Hindlimb muscle (tissue), 1 donor: ENCODE measurements around the gene PRDX5. TPM values are rescaled to one million over a fixed set of nuclear protein-coding genes. Genes with fewer than 3 reads are reported as not detected.

Experiments
- DNase-seq: peaks from one replicate; pipeline ENCODE4 v3.0.0-alpha.2; 2013
- polyA plus RNA-seq: library from polyadenylated mRNA; unstranded; fragments of 120-200 nt; gene quantifications from one replicate; pipeline ENCODE4 v1.2.1, GENCODE V29; 2013; ENCODE audit not compliant: insufficient read length

The PRDX5 gene
- polyA plus RNA-seq, 1 donor: 129 TPM

GRCh38 chr11:64367931-64368672 lies 50.2 kb downstream of the PRDX5 start:
- no peak for DNase-seq

DNA sequence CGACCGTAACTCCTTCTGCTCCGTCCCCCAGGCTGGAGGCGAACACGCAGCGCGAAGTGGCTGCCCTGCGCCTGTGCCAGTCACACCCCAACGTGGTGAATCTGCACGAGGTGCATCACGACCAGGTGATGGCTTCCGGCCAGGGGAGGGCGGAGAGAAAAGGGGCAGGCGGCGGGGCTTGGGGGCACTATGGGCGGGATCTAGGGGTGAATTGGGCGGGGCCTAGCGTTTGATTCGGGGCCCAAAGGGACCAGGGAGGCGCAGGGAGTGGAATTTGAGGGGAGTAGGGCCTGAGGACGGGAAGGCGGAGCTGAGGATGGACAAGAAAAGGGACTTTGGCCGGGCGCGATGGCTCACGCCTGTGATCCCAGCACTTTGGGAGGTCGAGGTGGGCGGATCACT lies 50.8 kb downstream of the PRDX5 start:
- no peak for DNase-seq

GRCh38 chr11:64369440-64370421 lies 51.8 kb downstream of the PRDX5 start:
- no peak for DNase-seq

DNA sequence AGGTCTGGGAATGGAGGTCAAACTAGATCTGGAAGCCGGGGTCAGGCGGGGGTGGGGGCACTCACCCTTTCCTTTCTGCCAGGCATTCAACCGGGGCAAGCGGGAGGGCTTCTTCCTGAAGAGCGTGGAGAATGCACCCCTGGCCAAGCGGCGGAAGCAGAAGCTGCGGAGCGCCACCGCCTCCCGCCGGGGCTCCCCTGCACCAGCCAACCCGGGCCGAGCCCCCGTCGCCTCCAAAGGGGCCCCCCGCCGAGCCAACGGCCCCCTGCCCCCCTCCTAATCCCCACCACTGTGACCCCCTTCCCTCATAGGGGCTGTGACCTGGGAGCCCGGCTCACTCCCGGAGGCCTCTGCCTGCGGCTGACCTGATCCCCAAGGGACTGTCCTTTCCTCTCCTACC lies 53.3 kb downstream of the PRDX5 start:
- DNase-seq: no peak

Other genes with a start within 250 kb of the PRDX5 start
- gene MACROD1, start 152.0 kb upstream of the PRDX5 start, polyA plus RNA-seq: 77.9 TPM
- 125 TPM for gene STIP1, start 131.9 kb upstream of the PRDX5 start, polyA plus RNA-seq
- gene FERMT3, start 111.4 kb upstream of the PRDX5 start, polyA plus RNA-seq: 11.1 TPM
- gene TRPT1, start 91.9 kb upstream of the PRDX5 start, polyA plus RNA-seq: 81.4 TPM
- gene NUDT22, start 91.8 kb upstream of the PRDX5 start, polyA plus RNA-seq: 17.2 TPM
- 66.2 TPM for gene DNAJC4, start 87.6 kb upstream of the PRDX5 start, polyA plus RNA-seq
- gene VEGFB, start 83.5 kb upstream of the PRDX5 start, polyA plus RNA-seq: 101 TPM
- 51.5 TPM for gene FKBP2, start 77.0 kb upstream of the PRDX5 start, polyA plus RNA-seq
- 177 TPM for gene PPP1R14B, start 71.2 kb upstream of the PRDX5 start, polyA plus RNA-seq
- 12.4 TPM for gene PLCB3, start 66.6 kb upstream of the PRDX5 start, polyA plus RNA-seq
- 31.0 TPM for gene BAD, start 33.5 kb upstream of the PRDX5 start, polyA plus RNA-seq
- gene GPR137, start 32.3 kb upstream of the PRDX5 start, polyA plus RNA-seq: 23.1 TPM
- gene KCNK4, start 26.8 kb upstream of the PRDX5 start, polyA plus RNA-seq: not detected
- not detected for gene CATSPERZ, start 17.8 kb upstream of the PRDX5 start, polyA plus RNA-seq
- 34.0 TPM for gene ESRRA, start 12.6 kb upstream of the PRDX5 start, polyA plus RNA-seq
- 179 TPM for gene TRMT112, start 562 bp upstream of the PRDX5 start, polyA plus RNA-seq
- 4.5 TPM for gene CCDC88B, start 22.1 kb downstream of the PRDX5 start, polyA plus RNA-seq
- gene RPS6KA4, start 41.0 kb downstream of the PRDX5 start, polyA plus RNA-seq: 16.1 TPM
- not detected for gene SLC22A11, start 237.8 kb downstream of the PRDX5 start, polyA plus RNA-seq